GM18951 (cell line): Measurements from ENCODE around the gene LIX1L.

Experiments
- POLR2A ChIP-seq: IDR thresholded peaks from 4 replicates; pipeline ENCODE4 v1.6.1; 2011; ENCODE audit warnings: mild to moderate bottlenecking; ENCODE audit not compliant: insufficient read length, insufficient read depth; ENCODE audit errors: extremely low read depth
- in situ Hi-C: fragments of 300-500 bp; cut with MboI; formaldehyde crosslinking; loops from one replicate; pipeline ENCODE4 v1.12.0; 2022; ENCODE audit warnings: low sequenced_read_pairs, mixed read lengths, inconsistent platforms; ENCODE audit not compliant: unreplicated experiment

The LIX1L gene

GRCh38 chr1:145957443-145958319 lies at the start of gene LIX1L:
Gene LIX1L (minus strand): TSS chr1:145958017. CDS start chr1:145957927, 90 bp downstream.
- in situ Hi-C loops = no loop called here
- peak; percentile 79 for TF ChIP-seq POLR2A

DNA sequence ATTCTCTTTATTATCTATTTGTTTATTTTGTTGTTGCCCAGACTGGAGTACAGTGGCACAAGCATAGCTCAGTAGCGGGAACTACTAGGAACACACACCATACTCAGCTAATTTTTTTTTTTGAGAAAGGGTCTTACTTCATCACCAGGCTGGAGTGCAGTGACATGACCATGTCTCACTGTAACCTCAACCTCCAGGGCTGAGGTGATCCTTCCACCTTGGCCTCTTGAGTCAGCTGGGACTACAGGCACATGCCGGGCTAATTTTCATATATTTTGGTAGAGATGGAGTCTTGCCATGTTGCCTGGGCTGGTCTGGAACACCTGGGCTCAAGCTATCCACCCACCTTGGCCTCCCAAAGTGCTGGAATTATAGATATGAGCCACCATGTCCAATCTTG lies 43.9 kb upstream of the LIX1L start:
- no peak for TF ChIP-seq POLR2A
- in situ Hi-C loops = no loop called here

- in situ Hi-C loops = no loop called here
- no peak for TF ChIP-seq POLR2A
Measured at GRCh38 chr1:145999321-146000024, 41.7 kb upstream of the LIX1L start.

- in situ Hi-C loops = no loop called here
- no peak for TF ChIP-seq POLR2A
Measured at GRCh38 chr1:145997718-145998023, 39.9 kb upstream of the LIX1L start.

GRCh38 chr1:145997016-145997717 lies 39.4 kb upstream of the LIX1L start:
- in situ Hi-C loops = no loop called here
- peak; percentile 41 for TF ChIP-seq POLR2A

DNA sequence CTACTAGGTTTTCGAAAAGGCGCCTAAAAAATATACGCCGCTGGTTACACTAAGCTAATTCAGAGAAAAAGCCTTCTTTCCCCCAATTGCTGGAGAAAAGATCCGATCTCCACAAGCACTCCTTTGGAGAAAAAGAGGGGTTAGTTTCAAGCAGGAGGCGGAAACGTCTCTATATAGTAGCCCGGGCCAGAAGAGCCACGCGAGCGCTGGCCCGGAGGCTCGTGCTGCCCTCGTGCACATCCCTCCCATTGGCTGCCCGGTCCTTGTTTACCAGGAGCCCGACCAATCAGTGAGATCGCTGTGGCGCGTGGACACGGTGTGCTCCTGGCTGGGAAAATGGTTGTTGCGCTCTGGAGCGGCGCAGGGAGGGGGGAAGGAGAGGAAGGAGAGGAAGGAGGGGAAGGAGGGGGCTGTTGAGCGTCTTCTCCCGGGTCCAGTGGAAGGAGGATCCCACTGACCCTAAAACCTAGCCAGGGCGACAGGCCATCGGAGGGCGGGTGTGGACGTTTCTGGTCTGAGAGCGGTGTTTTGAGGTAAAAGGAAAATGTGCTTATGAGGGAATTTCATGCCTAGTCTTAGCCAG lies 38.7 kb upstream of the LIX1L start, which contains the start of gene TXNIP:
Gene TXNIP (minus strand): TSS at position 147 of the 583 bp plus-strand sequence. CDS start 313 bp downstream, outside the sequence.
- TF ChIP-seq POLR2A = peak; percentile 71
- in situ Hi-C loops = no loop called here

DNA sequence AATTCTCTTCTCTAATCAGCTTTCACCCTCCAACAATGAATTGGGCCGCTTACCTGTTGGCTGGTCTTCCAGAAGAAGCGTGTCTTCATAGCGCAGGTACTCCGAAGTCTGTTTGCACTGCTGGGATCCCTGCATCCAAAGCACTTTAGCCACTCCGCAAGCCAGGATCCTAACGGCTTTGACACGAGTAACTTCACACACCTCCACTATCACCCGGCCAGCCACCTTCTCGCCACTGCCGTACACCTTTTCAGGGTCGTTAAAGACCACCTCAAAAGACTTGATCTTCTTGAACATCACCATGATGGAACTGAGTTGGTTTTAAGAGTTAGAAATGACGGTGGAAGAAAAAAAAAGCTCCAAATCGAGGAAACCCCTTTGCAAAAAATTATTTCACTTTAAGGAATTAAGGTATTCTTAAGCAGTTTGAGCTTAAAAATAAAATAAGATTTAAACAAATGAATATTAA lies 38.2 kb upstream of the LIX1L start:
- TF ChIP-seq POLR2A = no peak
- in situ Hi-C loops = no loop called here

DNA sequence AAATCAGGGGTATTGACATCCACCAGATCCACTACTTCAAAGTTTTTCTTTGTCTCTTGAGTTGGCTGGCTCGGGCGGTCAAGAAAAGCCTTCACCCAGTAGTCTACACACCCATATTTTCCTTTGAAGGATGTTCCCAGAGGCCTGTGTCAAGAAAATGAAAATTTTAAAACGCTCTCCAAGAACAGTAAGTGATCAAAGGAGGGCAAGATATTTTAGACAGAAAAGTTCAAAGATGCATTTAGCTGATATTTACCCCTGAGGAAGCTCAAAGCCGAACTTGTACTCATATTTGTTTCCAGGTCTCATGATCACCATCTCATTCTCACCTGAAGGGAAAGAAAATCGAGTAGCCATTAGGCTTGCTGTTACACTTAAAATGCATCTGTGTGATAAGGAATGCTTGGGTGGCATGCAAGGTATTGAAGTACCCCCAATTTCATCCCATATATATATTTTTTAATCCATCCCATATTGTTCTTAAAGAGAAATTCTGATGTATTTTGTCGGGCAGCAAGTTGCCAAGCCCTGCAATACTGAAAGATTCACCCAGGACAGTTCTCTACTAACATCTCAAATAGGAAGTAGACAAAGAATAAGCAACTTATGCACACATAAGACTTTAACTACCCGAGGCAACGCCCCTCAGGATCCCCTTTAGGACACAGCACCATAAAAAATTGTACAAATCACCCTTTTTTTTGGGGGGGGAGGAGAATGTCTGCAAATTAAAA lies 37.5 kb upstream of the LIX1L start:
- in situ Hi-C loops = no loop called here
- TF ChIP-seq POLR2A = no peak

GRCh38 chr1:145994391-145995120 lies 36.7 kb upstream of the LIX1L start:
- in situ Hi-C loops = no loop called here
- TF ChIP-seq POLR2A = peak; percentile 28

- in situ Hi-C loops = no loop called here
- TF ChIP-seq POLR2A = no peak
Measured at GRCh38 chr1:145993618-145994390, 36.0 kb upstream of the LIX1L start.

GRCh38 chr1:145992958-145993617 lies 35.3 kb upstream of the LIX1L start:
- TF ChIP-seq POLR2A = no peak
- in situ Hi-C loops = no loop called here
